Measurements from ENCODE around the gene GPR183.

Gene GPR183

GRCh38 chr13:99295488-99296252 lies 11.5 kb downstream of the GPR183 start:
- DNase-seq (ENCODE audit: low spot score): no peak

GRCh38 chr13:99294958-99295357 lies 12.2 kb downstream of the GPR183 start:
- no peak for DNase-seq (ENCODE audit: low spot score)

GRCh38 chr13:99294198-99294597 lies 13.0 kb downstream of the GPR183 start:
- DNase-seq (ENCODE audit: low spot score): no peak

- DNase-seq (ENCODE audit: low spot score): no peak
Measured at GRCh38 chr13:99293178-99293577, 14.0 kb downstream of the GPR183 start.

GRCh38 chr13:99290894-99291293 lies 16.3 kb downstream of the GPR183 start:
- no peak for DNase-seq (ENCODE audit: low spot score)

- no peak for DNase-seq (ENCODE audit: low spot score)
Measured at GRCh38 chr13:99289674-99290337, 17.4 kb downstream of the GPR183 start.

GRCh38 chr13:99289271-99289670 lies 17.9 kb downstream of the GPR183 start:
- no peak for DNase-seq (ENCODE audit: low spot score)

GRCh38 chr13:99288089-99288488 lies 19.1 kb downstream of the GPR183 start:
- DNase-seq (ENCODE audit: low spot score): no peak

GRCh38 chr13:99287551-99287950 lies 19.6 kb downstream of the GPR183 start:
- DNase-seq (ENCODE audit: low spot score): no peak

- DNase-seq (ENCODE audit: low spot score): no peak
Measured at GRCh38 chr13:99285432-99286182, 21.6 kb downstream of the GPR183 start.

- no peak for DNase-seq (ENCODE audit: low spot score)
Measured at GRCh38 chr13:99282264-99283231, 24.7 kb downstream of the GPR183 start.

- no peak for DNase-seq (ENCODE audit: low spot score)
Measured at GRCh38 chr13:99281811-99282263, 25.4 kb downstream of the GPR183 start.

- no peak for DNase-seq (ENCODE audit: low spot score)
Measured at GRCh38 chr13:99280166-99280565, 27.0 kb downstream of the GPR183 start.

GRCh38 chr13:99279637-99280036 lies 27.6 kb downstream of the GPR183 start:
- DNase-seq (ENCODE audit: low spot score): no peak

GRCh38 chr13:99278843-99279242 lies 28.4 kb downstream of the GPR183 start:
- DNase-seq (ENCODE audit: low spot score): no peak

- no peak for DNase-seq (ENCODE audit: low spot score)
Measured at GRCh38 chr13:99278200-99278599, 29.0 kb downstream of the GPR183 start.

GRCh38 chr13:99277629-99278028 lies 29.6 kb downstream of the GPR183 start:
- no peak for DNase-seq (ENCODE audit: low spot score)

GRCh38 chr13:99276706-99277105 lies 30.5 kb downstream of the GPR183 start:
- DNase-seq (ENCODE audit: low spot score): no peak

GRCh38 chr13:99275093-99275469 lies 32.1 kb downstream of the GPR183 start:
- DNase-seq (ENCODE audit: low spot score): no peak

- no peak for DNase-seq (ENCODE audit: low spot score)
Measured at GRCh38 chr13:99273128-99273527, 34.1 kb downstream of the GPR183 start.

- no peak for DNase-seq (ENCODE audit: low spot score)
Measured at GRCh38 chr13:99272481-99272880, 34.7 kb downstream of the GPR183 start.

GRCh38 chr13:99271249-99271648 lies 36.0 kb downstream of the GPR183 start:
- DNase-seq (ENCODE audit: low spot score): no peak
